ENCODE results near the gene CLCNKB. TPM values are rescaled to one million over a fixed set of nuclear protein-coding genes. Genes with fewer than 3 reads are reported as not detected.

The CLCNKB gene
- total and polyA plus RNA-seq, 2 donors (not counting 3 experiments of a cell fraction or from before 2014, with no cell fraction given) = 0.18 TPM; not detected in 1

DNA sequence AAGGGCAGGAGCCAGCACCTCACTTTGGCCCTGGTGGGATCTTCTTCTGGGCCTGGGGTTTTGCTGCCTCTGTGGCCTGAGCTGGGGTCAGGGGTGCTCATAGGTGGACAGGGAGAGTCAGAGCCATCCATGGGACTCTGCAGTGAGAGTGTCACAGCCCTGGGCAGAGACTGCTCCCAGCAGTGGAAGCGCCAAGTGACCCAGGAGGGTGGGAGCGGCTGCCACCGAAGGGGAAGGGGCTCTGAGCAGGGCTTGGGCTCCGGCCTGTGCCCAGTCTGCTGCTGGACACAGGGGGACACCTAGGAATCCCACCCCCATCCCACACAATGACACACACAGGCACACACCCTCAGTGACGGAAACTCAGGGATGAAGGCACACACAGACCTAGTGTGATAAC, 368 bp downstream of the CLCNKB start:
- FAIRE-seq = no peak
- no peak overlapping the region for H3K4me2 ChIP-seq (ENCODE audit: insufficient read depth, low read length)
- no peak overlapping the region for H2AFZ ChIP-seq (ENCODE audit: low read depth, low read length)
- H3K9me3 ChIP-seq (replicated peaks; ENCODE audit: control insufficient read depth, insufficient read depth, low read length) = no peaks in the 10 kb centered on the region
- TF ChIP-seq JUN (IDR thresholded peaks at IDR 0.05; ENCODE audit: borderline replicate concordance, insufficient read depth, insufficient read length, low read depth) (no peak), EZH2 (IDR thresholded peaks at IDR 0.05; ENCODE audit: borderline replicate concordance, low read depth, low read length, severe bottlenecking) (no peak), POLR2AphosphoS5 (IDR thresholded peaks at IDR 0.05; ENCODE audit: insufficient read depth, low read depth, low read length) (no peak), GATA2 (IDR thresholded peaks at IDR 0.05; ENCODE audit: insufficient read depth, insufficient read length, low read depth, low read length) (no peak), POLR2A (IDR thresholded peaks at IDR 0.05; ENCODE audit: low read depth, low read length) (no peak), MYC (IDR thresholded peaks at IDR 0.05; ENCODE audit: low read depth, low read length) (no peak), CTCF (IDR thresholded peaks at IDR 0.05; ENCODE audit: extremely low read depth in 1 of 2, insufficient read depth in 1 of 2, low read depth in 1 of 2, low read length in 2 of 2) (no peak), FOS (IDR thresholded peaks at IDR 0.05; ENCODE audit: borderline replicate concordance, insufficient read depth, low read length) (no peak)
- TF ChIP-seq, protein P1, sequence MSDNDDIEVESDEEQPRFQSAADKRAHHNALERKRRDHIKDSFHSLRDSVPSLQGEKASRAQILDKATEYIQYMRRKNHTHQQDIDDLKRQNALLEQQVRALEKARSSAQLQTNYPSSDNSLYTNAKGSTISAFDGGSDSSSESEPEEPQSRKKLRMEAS (IDR thresholded peaks at IDR 0.05; ENCODE audit: insufficient read depth, insufficient read length) = no peak
- no peaks in the 10 kb centered on the region for H3K79me2 ChIP-seq (ENCODE audit: control insufficient read depth, insufficient read depth, low read length)
- ChIA-PET CTCF (no interaction called here), POLR2A (no interaction called here)
- no peaks in the 10 kb centered on the region for H3K27me3 ChIP-seq (ENCODE audit: control insufficient read depth in 2 of 2, insufficient read depth in 2 of 2, low read length in 2 of 2)
- DNase-seq (ENCODE audit: low read depth, low spot score) = no peak
- H3K9ac ChIP-seq (replicated peaks; ENCODE audit: extremely low read depth, insufficient read depth, low read length) = no peak overlapping the region
- no peaks in the 10 kb centered on the region for H4K20me1 ChIP-seq (replicated peaks; ENCODE audit: control insufficient read depth, extremely low read depth, insufficient read depth, low read length)
- H3K4me3 ChIP-seq (replicated peaks in 1 of 3; ENCODE audit: insufficient read depth in 1 of 3, low read depth in 1 of 3, low read length in 3 of 3) = no peak overlapping the region
- intact Hi-C loops (cut with micrococcal nuclease) = no loop called here
- no peaks in the 10 kb centered on the region for H3K36me3 ChIP-seq (ENCODE audit: control insufficient read depth in 2 of 2, extremely low read depth in 1 of 2, insufficient read depth in 2 of 2, low read length in 2 of 2)
- no peaks in the 10 kb centered on the region for H3K4me1 ChIP-seq (ENCODE audit: control insufficient read depth, extremely low read depth, insufficient read depth, low read length)
- H3K27ac ChIP-seq (ENCODE audit: insufficient read depth, low read depth, low read length) = no peak overlapping the region
- BruUV-seq (replicated peaks) = no TSS peak
- dilution Hi-C loops (cut with MboI; ENCODE audit: extremely low pct_ligation_motif_present, low sequenced_read_pairs) = no loop called here
- no peaks in the 10 kb centered on the region for H3K9me1 ChIP-seq (replicated peaks; ENCODE audit: control insufficient read depth, extremely low read depth, insufficient read depth, low read length)
